OCI-LY3 (cell line): ENCODE data around the gene ATF3.

Experiments used
- CTCF ChIP-seq: fragments of 200-600, 300-600 bp; sonication (generic); IDR thresholded peaks from 2 replicates; pipeline ENCODE4 v1.5.1; 2014; ENCODE audit warnings: antibody characterized with exemption, low read length, low read depth
- EZH2phosphoT487 ChIP-seq: fragments of 200-600 bp; shearing (Covaris generic); IDR thresholded peaks from 2 replicates; pipeline ENCODE4 v1.6.1; 2018; ENCODE audit warnings: antibody characterized with exemption, mixed run types, low read depth

GRCh38 chr1:212559929-212560328, 48.6 kb upstream of the ATF3 start:
- TF ChIP-seq CTCF (no peak), EZH2phosphoT487 (no peak)
